GM12891 (cell line): ENCODE results near the gene SLC25A22.

Experiments
- PAX5 ChIP-seq: IDR thresholded peaks from 2 replicates; pipeline ENCODE4 v1.6.1; 2011; ENCODE audit warnings: low read length, moderate library complexity, mild to moderate bottlenecking; ENCODE audit not compliant: insufficient read depth, severe bottlenecking
- POLR2A ChIP-seq: IDR thresholded peaks from 2 replicates; pipeline ENCODE4 v1.6.1; 2011; ENCODE audit warnings: low read depth, low read length, control low read depth
- POLR2AphosphoS5 ChIP-seq: IDR thresholded peaks from 2 replicates; pipeline ENCODE4 v1.6.1; 2011; ENCODE audit warnings: low read depth, low read length, control low read depth
- POU2F2 ChIP-seq: IDR thresholded peaks from 2 replicates; pipeline ENCODE4 v1.6.1; 2011; ENCODE audit warnings: low read depth, mild to moderate bottlenecking, control low read depth, low read length, moderate library complexity

DNA sequence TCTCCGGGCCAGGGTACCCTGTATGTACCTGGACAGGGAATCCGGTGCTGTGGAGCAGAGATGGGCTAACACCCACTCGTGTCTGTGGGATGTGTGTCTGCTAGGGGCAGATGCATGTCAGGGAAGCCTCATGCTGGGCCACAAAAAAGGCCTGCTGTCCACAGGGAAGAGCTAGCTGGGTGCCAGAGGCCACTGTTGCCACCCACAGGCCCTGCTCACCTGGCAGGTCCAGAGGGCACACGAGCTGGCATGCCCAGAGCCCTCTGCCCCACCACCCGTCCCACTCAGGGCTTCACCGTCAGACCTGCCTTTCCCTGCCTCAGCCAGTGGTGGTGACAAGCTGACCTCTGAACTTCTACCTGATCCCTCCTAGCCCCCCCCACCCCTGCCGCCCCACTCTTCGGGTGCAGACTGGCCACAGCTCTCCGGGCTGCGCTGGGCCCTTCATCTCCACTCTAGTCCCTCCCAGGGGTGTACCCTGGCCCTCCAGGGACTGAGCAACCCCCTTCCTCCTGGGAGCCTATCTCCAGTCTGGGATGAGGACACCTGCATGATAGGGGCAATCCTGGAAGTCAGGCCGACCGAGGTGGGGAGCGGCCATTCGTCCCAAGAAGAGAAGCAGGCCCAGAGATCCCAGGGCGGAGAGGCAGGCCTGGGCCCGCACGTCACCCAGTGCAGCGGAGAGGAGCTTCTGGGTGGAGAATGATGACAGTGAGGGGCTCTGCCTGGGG lies 1.4 kb downstream of the SLC25A22 start:
- TF ChIP-seq POU2F2 (no peak), POLR2A (no peak; the same call in 1 of the 2 replicates), PAX5 (no peak), POLR2AphosphoS5 (no peak)
